T-cell (primary cell): ENCODE results near the gene COMMD2. TPM values are rescaled to one million over a fixed set of nuclear protein-coding genes. Genes with fewer than 3 reads are reported as not detected.
A peak's percentile ranks its signal among the peaks of the same experiment; 100 is the strongest.

Experiments
- ATAC-seq, 4 experiments: fragments of 200-7000 bp in 3 of 4; fragments of 150-1000 bp in 1 of 4; cut with Tn5 transposase; replicated peaks in 1 of 4; 1 replicate in 3 of 4; 2 replicates in 1 of 4; pipeline ENCODE4 v1.10.0; 2021; ENCODE audit warnings: moderate library complexity in 3 of 4, mild to moderate bottlenecking in 2 of 4, moderate number of reproducible peaks in 1 of 4
- CTCF ChIA-PET, 2 donors: fragments of 300-600 bp; sonication (Branson Sonifier 250); formaldehyde crosslinking; loops; one replicate each; lab custom pipeline; 2022; ENCODE audit warnings: antibody characterized with exemption in 2 of 2; lab: Charles Lee
- POLR2A ChIA-PET, 2 donors: fragments of 300-600 bp; sonication (Branson Sonifier 250); formaldehyde crosslinking; loops; one replicate each; lab custom pipeline; 2022; ENCODE audit warnings: antibody characterized with exemption in 2 of 2; lab: Charles Lee
- DNase-seq, 35 experiments: peaks; one replicate each; pipeline versions ENCODE4 v3.0.0 to v3.0.0-alpha.2; 2013 to 2023
- H3K27ac ChIP-seq: one replicate; pipeline ENCODE4 v1.5.1; 2013; ENCODE audit warnings: low read length
- H3K27me3 ChIP-seq, 2 experiments: replicated peaks in 1 of 2; 1 replicate in 1 of 2; 2 replicates in 1 of 2; pipeline versions ENCODE4 v1.6.1 to v1.7.0; 2013; ENCODE audit warnings: low read length in 1 of 2, mixed read lengths in 1 of 2; ENCODE audit not compliant: control insufficient read depth in 2 of 2, insufficient read depth in 2 of 2; ENCODE audit errors: extremely low read depth in 1 of 2
- H3K36me3 ChIP-seq, 2 donors: 1 replicate in 1 of 2; 2 replicates in 1 of 2; pipeline versions ENCODE4 v1.6.1 to v1.7.0; 2013; ENCODE audit warnings: low read length in 1 of 2; ENCODE audit not compliant: control insufficient read depth in 2 of 2, insufficient read depth in 1 of 2; ENCODE audit errors: extremely low read depth in 1 of 2
- H3K4me1 ChIP-seq, 2 experiments: 1 replicate in 1 of 2; 2 replicates in 1 of 2; pipeline versions ENCODE4 v1.6.1 to v1.7.0; 2013; ENCODE audit warnings: low read length in 2 of 2, mixed read lengths in 1 of 2; ENCODE audit not compliant: insufficient read depth in 2 of 2, control insufficient read depth in 1 of 2; ENCODE audit errors: extremely low read depth in 1 of 2
- H3K4me3 ChIP-seq, 2 donors: 1 replicate in 1 of 2; 2 replicates in 1 of 2; pipeline versions ENCODE4 v1.5.1 to v1.7.0; 2013; ENCODE audit warnings: mild to moderate bottlenecking in 2 of 2, low read length in 1 of 2, moderate library complexity in 1 of 2; ENCODE audit not compliant: control insufficient read depth in 1 of 2; ENCODE audit errors: extremely low read depth in 1 of 2
- H3K9me3 ChIP-seq: 2 replicates; pipeline ENCODE4 v1.7.0; 2013
- H3K27ac Mint-ChIP-seq, 2 donors: one replicate each; pipeline ENCODE4 v1.8.0; 2020 to 2021; ENCODE audit warnings: mild to moderate bottlenecking in 2 of 2, mixed read lengths in 2 of 2
- H3K27me3 Mint-ChIP-seq, 2 donors: one replicate each; pipeline ENCODE4 v1.8.0; 2021 to 2022; ENCODE audit warnings: mixed read lengths in 2 of 2
- H3K36me3 Mint-ChIP-seq: one replicate; pipeline ENCODE4 v1.8.0; 2021; ENCODE audit warnings: mixed read lengths
- H3K4me1 Mint-ChIP-seq, 3 donors: one replicate each; pipeline ENCODE4 v1.8.0; 2020 to 2022; ENCODE audit warnings: mixed read lengths in 3 of 3, mild to moderate bottlenecking in 1 of 3
- H3K4me3 Mint-ChIP-seq, 3 donors: one replicate each; pipeline ENCODE4 v1.8.0; 2020 to 2022; ENCODE audit warnings: mild to moderate bottlenecking in 3 of 3, mixed read lengths in 3 of 3, moderate library complexity in 3 of 3
- H3K9me3 Mint-ChIP-seq, 3 donors: one replicate each; pipeline ENCODE4 v1.8.0; 2020 to 2022; ENCODE audit warnings: mixed read lengths in 3 of 3
- WGBS: methylation state at CpG from one replicate; pipeline ENCODE4 v1.1.5; 2013; ENCODE audit warnings: missing lambda C conversion rate; ENCODE audit not compliant: insufficient coverage; 5-methylcytosine and 5-hydroxymethylcytosine counted together
- total RNA-seq, 35 experiments: library from RNA in 6 of 35; stranded (reverse) in 6 of 35; fragments of 120-200 nt in 1 of 35; gene quantifications; one replicate each; pipeline versions ENCODE4 v1.2.1 to v1.2.4 and lab custom pipeline; 2013 to 2026

COMMD2 gene
- total RNA-seq, 5 donors from 2014 or later (not counting 1 experiment from before 2014, with no cell fraction given) = 29.5 to 36.1 (median 33.7) TPM

DNA sequence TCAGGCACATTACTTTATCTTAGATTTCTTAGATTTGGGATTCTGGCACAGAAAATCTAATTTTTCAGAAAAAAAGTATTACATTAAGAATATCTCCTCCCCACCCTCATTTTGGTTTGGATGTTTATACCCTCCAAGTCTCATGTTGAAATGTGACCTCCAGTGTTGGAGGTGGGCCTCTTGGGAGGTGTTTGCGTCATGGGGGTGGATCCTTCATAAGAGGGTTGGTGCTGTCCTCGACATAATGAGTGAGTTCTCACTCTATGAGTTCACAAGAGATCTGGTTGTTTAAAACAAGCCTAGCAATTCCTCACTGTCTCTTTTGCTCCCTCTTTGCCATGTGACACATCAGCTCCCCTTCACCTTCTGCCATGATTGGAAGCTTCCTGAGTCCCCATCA, 48.8 kb downstream of the COMMD2 start:
- Mint-ChIP-seq H3K4me1 (peaks cover 0 to 10% (median 4%) of the 10 kb centered on the region in 3 donors), H3K9me3 (peaks cover 2 to 6% (median 4%) of the 10 kb centered on the region in 3 donors), H3K36me3 (peaks cover 3% of the 10 kb centered on the region), H3K4me3 (no peak overlapping the region), H3K27me3 (no peaks in the 10 kb centered on the region), H3K27ac (no peak overlapping the region)
- DNase-seq (no peak), ATAC-seq (no peak)
- POLR2A ChIA-PET = no interaction called here
- Histone ChIP-seq H3K4me3 (no peak overlapping the region), H3K27ac (no peak overlapping the region), H3K36me3 (no peaks in the 10 kb centered on the region), H3K4me1 (no peaks in the 10 kb centered on the region), H3K9me3 (no peaks in the 10 kb centered on the region), H3K27me3 (no peaks in the 10 kb centered on the region)
- WGBS = 50% methylated on average over 1 of the region's 2 CpGs
- CTCF ChIA-PET = interaction anchor here in 1 of 2 donors (1.6 kb wide), 1 partner anchor 14 kb away, joined by 3 read pairs; no protein-coding TSS in a partner anchor

DNA sequence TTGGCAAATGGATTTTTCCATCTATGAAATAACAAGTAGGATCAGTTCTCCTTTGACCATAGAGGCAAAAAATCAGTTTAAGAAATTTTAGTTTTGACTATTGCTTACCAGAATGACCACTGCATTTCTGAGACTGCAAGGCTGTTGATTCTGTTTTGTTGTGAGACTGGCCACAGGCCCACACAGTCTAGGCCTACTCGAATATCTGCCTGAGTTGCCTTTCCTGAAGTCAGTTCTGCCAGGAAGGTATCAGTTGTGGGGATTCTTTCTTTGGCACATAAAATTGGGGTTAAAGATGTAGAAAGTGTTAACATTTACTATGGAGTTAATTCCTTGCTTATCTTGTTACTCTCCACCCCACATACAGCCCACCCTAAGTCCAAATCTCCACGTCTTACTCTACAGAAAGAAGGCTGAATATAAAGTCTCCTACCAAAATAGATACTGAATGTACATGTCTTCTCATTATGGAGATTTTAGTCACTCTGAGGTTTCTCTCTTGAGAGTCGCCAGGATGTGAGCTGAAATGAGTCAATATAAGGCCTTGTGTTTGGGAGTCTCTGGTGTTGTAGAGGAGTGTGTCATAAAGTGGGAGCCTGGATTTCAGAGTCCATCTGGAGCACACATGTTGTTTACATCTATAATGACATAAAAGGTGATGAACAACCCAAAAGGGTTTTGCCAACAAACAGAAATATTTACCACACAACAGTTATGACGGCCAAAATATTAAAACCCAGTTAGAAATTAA, 49.4 kb downstream of the COMMD2 start:
- Mint-ChIP-seq H3K27me3 (no peaks in the 10 kb centered on the region), H3K36me3 (peaks cover 3% of the 10 kb centered on the region), H3K4me3 (no peak overlapping the region), H3K27ac (no peak overlapping the region), H3K9me3 (peaks cover 4 to 12% (median 8%) of the 10 kb centered on the region in 3 donors), H3K4me1 (peaks cover 0 to 10% (median 4%) of the 10 kb centered on the region in 3 donors)
- POLR2A ChIA-PET = no interaction called here
- no peak for DNase-seq
- Histone ChIP-seq H3K4me1 (no peaks in the 10 kb centered on the region), H3K4me3 (no peak overlapping the region), H3K27me3 (no peaks in the 10 kb centered on the region), H3K36me3 (no peaks in the 10 kb centered on the region), H3K9me3 (no peaks in the 10 kb centered on the region), H3K27ac (no peak overlapping the region)
- CTCF ChIA-PET = no interaction called here
- ATAC-seq = no peak
- WGBS = 100% methylated on average over 1 of the region's 4 CpGs

GRCh38 chr3:149701977-149702350, 50.3 kb downstream of the COMMD2 start:
- peaks cover 0 to 10% (median 4%) of the 10 kb centered on the region in 3 donors for H3K4me1 Mint-ChIP-seq
- ChIA-PET POLR2A (interaction anchor here in 1 of 2 donors (0.6 kb wide), 1 partner anchor 41 kb away, joined by 5 read pairs; no protein-coding TSS in a partner anchor), CTCF (no interaction called here)
- peaks cover 3% of the 10 kb centered on the region for H3K36me3 Mint-ChIP-seq
- Histone ChIP-seq H3K27me3 (no peaks in the 10 kb centered on the region), H3K4me1 (no peaks in the 10 kb centered on the region), H3K36me3 (no peaks in the 10 kb centered on the region), H3K27ac (no peak overlapping the region), H3K9me3 (no peaks in the 10 kb centered on the region), H3K4me3 (peak overlapping the region in 1 of 2 donors; percentile 25)
- no peak for ATAC-seq
- no peaks in the 10 kb centered on the region for H3K27me3 Mint-ChIP-seq
- WGBS = no CpG with 5 or more reads among the region's 1 CpG
- peaks cover 4 to 20% (median 14%) of the 10 kb centered on the region in 3 donors for H3K9me3 Mint-ChIP-seq
- DNase-seq = peak in 1 of 35 experiments; percentile 7
- peak overlapping the region; percentile 46 to 79 (median 67) for H3K4me3 Mint-ChIP-seq
- peak overlapping the region; percentile 55 to 82 for H3K27ac Mint-ChIP-seq

DNA sequence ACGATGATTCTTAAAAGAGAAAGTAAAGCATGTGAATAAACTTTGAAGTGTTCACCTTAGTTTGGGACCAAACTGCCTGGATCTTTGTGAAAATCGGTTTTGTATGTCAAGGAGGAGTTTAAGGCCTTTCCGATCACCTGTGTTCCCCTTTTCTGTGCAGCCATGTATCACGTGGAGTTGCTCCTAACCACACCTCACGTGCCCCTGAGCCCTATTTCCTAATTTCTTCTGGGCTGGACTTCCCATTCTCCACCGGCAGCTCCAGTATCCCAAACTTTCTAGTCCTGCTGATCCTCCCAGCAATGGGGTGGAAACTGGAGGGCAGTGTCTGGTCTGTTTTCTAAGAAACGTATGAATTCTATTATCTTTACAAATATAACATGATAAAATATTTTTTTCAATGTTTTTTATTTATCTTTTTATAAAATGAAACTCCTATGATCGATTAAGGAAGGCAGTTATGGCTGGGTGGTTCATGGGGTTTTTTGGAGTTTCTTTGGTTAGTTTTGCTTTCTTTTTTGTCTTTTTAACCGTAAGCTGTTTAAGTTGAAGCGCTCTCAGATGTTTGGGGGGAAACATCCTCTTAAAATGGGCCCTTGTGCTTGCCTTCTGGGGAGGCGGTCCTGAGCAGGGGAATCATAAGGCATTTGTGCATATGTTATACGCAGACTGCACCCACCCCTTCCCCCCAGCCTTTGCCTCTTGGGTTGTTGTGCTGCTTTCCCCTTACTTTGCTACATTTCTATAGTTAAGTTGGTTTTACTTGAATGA, 50.9 kb downstream of the COMMD2 start:
- peak in 4 of 35 experiments; percentile 1 to 36 (median 4) for DNase-seq
- peaks cover 3% of the 10 kb centered on the region for H3K36me3 Mint-ChIP-seq
- POLR2A ChIA-PET = no interaction called here
- peak overlapping the region; percentile 44 for H3K27ac ChIP-seq
- peak in 3 of 4 experiments; percentile 31 to 46 (median 40) for ATAC-seq
- peaks cover 4 to 21% (median 14%) of the 10 kb centered on the region in 3 donors for H3K9me3 Mint-ChIP-seq
- H3K36me3 ChIP-seq = no peaks in the 10 kb centered on the region
- no peaks in the 10 kb centered on the region for H3K27me3 ChIP-seq
- H3K27ac Mint-ChIP-seq = peak overlapping the region; percentile 81 to 82
- no peaks in the 10 kb centered on the region for H3K9me3 ChIP-seq
- no peaks in the 10 kb centered on the region for H3K4me1 ChIP-seq
- H3K4me1 Mint-ChIP-seq = peaks cover 0 to 10% (median 4%) of the 10 kb centered on the region in 3 donors
- WGBS = 50% methylated on average over 1 of the region's 12 CpGs
- CTCF ChIA-PET = no interaction called here
- H3K4me3 Mint-ChIP-seq = peak overlapping the region; percentile 46 to 79 (median 67)
- H3K4me3 ChIP-seq = peak overlapping the region in 1 of 2 donors; percentile 25
- no peaks in the 10 kb centered on the region for H3K27me3 Mint-ChIP-seq

Other genes with a start within 250 kb of the COMMD2 start
- gene WWTR1, start 94.5 kb downstream of the COMMD2 start, total RNA-seq = 1 to 10 TPM in 4 of 5 donors, under 1 TPM in 1; 0.43 to 1.6 (median 1.1) TPM
- not detected for gene ANKUB1, start 40.1 kb upstream of the COMMD2 start, total RNA-seq
- 10 to 100 TPM; 45.0 to 55.8 (median 54.8) TPM for gene RNF13, start 60.7 kb upstream of the COMMD2 start, total RNA-seq
- gene PFN2, start 218.4 kb upstream of the COMMD2 start, total RNA-seq = 10 to 100 TPM in 2 of 5 donors, 1 to 10 TPM in 3; 7.4 to 12.9 (median 9.4) TPM